B cell (primary cell): ENCODE results near the gene EEF1A2. TPM values are rescaled to one million over a fixed set of nuclear protein-coding genes. Genes with fewer than 3 reads are reported as not detected.

Experiments
- ATAC-seq: fragments of 200-7000 bp; cut with Tn5 transposase; one replicate; pipeline ENCODE4 v1.10.0; 2021; ENCODE audit warnings: low read depth, mild to moderate bottlenecking, moderate number of reproducible peaks, moderate library complexity
- CTCF ChIA-PET: fragments of 350-600 bp; sonication (Branson Sonifier 250); formaldehyde crosslinking; loops from one replicate; lab custom pipeline; 2021; ENCODE audit warnings: antibody characterized with exemption, inconsistent platforms; lab: Charles Lee
- POLR2A ChIA-PET: fragments of 350-600 bp; sonication (Branson Sonifier 250); formaldehyde crosslinking; loops from one replicate; lab custom pipeline; 2021; ENCODE audit warnings: antibody characterized with exemption; lab: Charles Lee
- DNase-seq: peaks from one replicate; pipeline ENCODE4 v3.0.0; 2013
- H2AFZ ChIP-seq: 2 replicates; pipeline ENCODE4 v1.6.1; 2012; ENCODE audit warnings: mild to moderate bottlenecking, low read depth, low read length; ENCODE audit not compliant: insufficient read depth, poor library complexity, severe bottlenecking
- H3K27ac ChIP-seq, 2 donors: 1 replicate in 1 of 2; 2 replicates in 1 of 2; pipeline ENCODE4 v1.5.1; 2012 to 2013; ENCODE audit warnings: low read length in 2 of 2, mild to moderate bottlenecking in 2 of 2, moderate library complexity in 1 of 2
- H3K27me3 ChIP-seq, 4 experiments: fragments of 200-600 bp in 1 of 4; sonication (generic) in 1 of 4; replicated peaks in 1 of 4; 1 replicate in 2 of 4; 2 replicates in 2 of 4; pipeline versions ENCODE4 v1.6.1 to v1.7.0; 2013 to 2016; ENCODE audit warnings: low read length in 3 of 4, mild to moderate bottlenecking in 2 of 4, mixed read lengths in 1 of 4, moderate library complexity in 1 of 4; ENCODE audit not compliant: insufficient read depth in 4 of 4, control insufficient read depth in 3 of 4; ENCODE audit errors: control extremely low read depth in 1 of 4
- H3K36me3 ChIP-seq, 2 experiments: replicated peaks in 1 of 2; 1 replicate in 1 of 2; 2 replicates in 1 of 2; pipeline versions ENCODE4 v1.6.1 to v1.7.1; 2013; ENCODE audit warnings: low read length in 1 of 2; ENCODE audit not compliant: insufficient read depth in 2 of 2, control insufficient read depth in 1 of 2; ENCODE audit errors: control extremely low read depth in 1 of 2, extremely low read depth in 1 of 2
- H3K4me1 ChIP-seq, 2 donors: fragments of 200-600 bp in 1 of 2; sonication (generic) in 1 of 2; 1 replicate in 1 of 2; 2 replicates in 1 of 2; pipeline versions ENCODE4 v1.5.1 to v1.6.1; 2013 to 2017; ENCODE audit warnings: low read length in 2 of 2; ENCODE audit not compliant: control insufficient read depth in 2 of 2, insufficient read depth in 2 of 2
- H3K4me2 ChIP-seq: replicated peaks from 2 replicates; pipeline ENCODE3; 2012; ENCODE audit warnings: mild to moderate bottlenecking, low read depth, low read length; ENCODE audit not compliant: poor library complexity, severe bottlenecking
- H3K4me3 ChIP-seq, 5 experiments: fragments of 200-600 bp in 1 of 5; sonication (generic) in 1 of 5; 1 replicate in 3 of 5; 2 replicates in 2 of 5; pipeline versions ENCODE4 v1.5.1 to v1.7.0; 2011 to 2016; ENCODE audit warnings: low read length in 4 of 5, mild to moderate bottlenecking in 4 of 5, low read depth in 2 of 5, control low read depth in 1 of 5, moderate library complexity in 1 of 5; ENCODE audit not compliant: insufficient read depth in 1 of 5; ENCODE audit errors: control extremely low read depth in 1 of 5, extremely low read depth in 1 of 5
- H3K79me2 ChIP-seq: fragments of 200-600 bp; sonication (generic); one replicate; pipeline ENCODE4 v1.6.0; 2016; ENCODE audit warnings: low read length; ENCODE audit not compliant: control insufficient read depth, insufficient read depth
- H3K9ac ChIP-seq: fragments of 200-600 bp; sonication (generic); 2 replicates; pipeline ENCODE4 v1.6.1; 2017; ENCODE audit warnings: mild to moderate bottlenecking, low read length, moderate library complexity
- H3K9me3 ChIP-seq, 3 donors: one replicate each; pipeline versions ENCODE4 v1.6.1 to v1.7.1; 2013; ENCODE audit warnings: low read length in 2 of 3; ENCODE audit not compliant: control insufficient read depth in 2 of 3, insufficient read depth in 1 of 3; ENCODE audit errors: control extremely low read depth in 1 of 3
- H4K20me1 ChIP-seq: 2 replicates; pipeline ENCODE4 v1.6.0; 2012; ENCODE audit warnings: mild to moderate bottlenecking, low read length; ENCODE audit not compliant: insufficient read depth, control insufficient read depth, poor library complexity, severe bottlenecking
- H3K27ac Mint-ChIP-seq: one replicate; pipeline ENCODE4 v1.8.0; 2021; ENCODE audit warnings: mixed read lengths
- H3K27me3 Mint-ChIP-seq: one replicate; pipeline ENCODE4 v1.8.0; 2021; ENCODE audit warnings: mixed read lengths
- H3K4me1 Mint-ChIP-seq: one replicate; pipeline ENCODE4 v1.8.0; 2021; ENCODE audit warnings: mixed read lengths
- H3K4me3 Mint-ChIP-seq: one replicate; pipeline ENCODE4 v1.8.0; 2021; ENCODE audit warnings: mixed read lengths
- H3K9me3 Mint-ChIP-seq: one replicate; pipeline ENCODE4 v1.8.0; 2022; ENCODE audit warnings: mixed read lengths; ENCODE audit not compliant: insufficient read depth
- CTCF ChIP-seq: fragments of 200-600 bp; IDR thresholded peaks from one replicate; pipeline ENCODE4 v1.8.0; 2022; ENCODE audit warnings: antibody characterized with exemption, mild to moderate bottlenecking
- EZH2 ChIP-seq: IDR thresholded peaks from 2 replicates; pipeline ENCODE4 v1.6.1; 2012; ENCODE audit warnings: borderline replicate concordance, low read depth, mild to moderate bottlenecking, moderate library complexity, low read length; ENCODE audit not compliant: insufficient read depth, poor library complexity, severe bottlenecking
- WGBS: methylation state at CpG from one replicate; pipeline ENCODE4 v1.1.5; 2013; ENCODE audit warnings: missing lambda C conversion rate; ENCODE audit not compliant: insufficient coverage; 5-methylcytosine and 5-hydroxymethylcytosine counted together
- intact Hi-C: fragments of 100-400 bp; cut with micrococcal nuclease; formaldehyde crosslinking; loops from one replicate; pipeline ENCODE4 v1.10.0; 2022
- polyA plus RNA-seq: library from polyadenylated mRNA; depleted of rRNA; stranded (reverse); fragments of >200 nt; gene quantifications from 2 replicates; pipeline ENCODE4 v1.2.3, GENCODE V29; 2012
- total RNA-seq, 2 donors: library from RNA; stranded (reverse); fragments of 120-200 nt in 1 of 2; gene quantifications; 1 replicate in 1 of 2; 2 replicates in 1 of 2; pipeline versions ENCODE4 v1.2.3 to v1.2.4, GENCODE V29; 2013 to 2022

EEF1A2 gene
- total and polyA plus RNA-seq, 2 donors (not counting 1 experiment from before 2014, with no cell fraction given), result 2.2 to 2.9 TPM

- no peak overlapping the region for H3K4me2 ChIP-seq
- no peak overlapping the region for H3K4me3 ChIP-seq
- peaks cover 0 to 3% (median 0%) of the 10 kb centered on the region in 3 donors for H3K9me3 ChIP-seq
- no peak overlapping the region for H3K4me3 Mint-ChIP-seq
- no peaks in the 10 kb centered on the region for H3K4me1 Mint-ChIP-seq
- H3K27me3 ChIP-seq, result peaks cover 0 to 19% (median under 1%) of the 10 kb centered on the region in 4 experiments
- H3K27me3 Mint-ChIP-seq, result peaks cover 46% of the 10 kb centered on the region
- TF ChIP-seq CTCF (no peak), EZH2 (no peak)
- H2AFZ ChIP-seq, result no peak overlapping the region
- no peaks in the 10 kb centered on the region for H4K20me1 ChIP-seq
- CTCF ChIA-PET, result no interaction called here
- H3K9ac ChIP-seq, result no peak overlapping the region
- H3K9me3 Mint-ChIP-seq, result no peaks in the 10 kb centered on the region
- 81% methylated on average over 56 of the region's 56 CpGs for WGBS
- DNase-seq (no peak), ATAC-seq (no peak)
- no peak overlapping the region for H3K27ac Mint-ChIP-seq
- H3K36me3 ChIP-seq, result no peaks in the 10 kb centered on the region
- intact Hi-C loops, result no loop called here
- no peak overlapping the region for H3K27ac ChIP-seq
- H3K79me2 ChIP-seq, result no peaks in the 10 kb centered on the region
- POLR2A ChIA-PET, result no interaction called here
- H3K4me1 ChIP-seq, result no peaks in the 10 kb centered on the region
Measured at GRCh38 chr20:63465380-63466249, 33.3 kb downstream of the EEF1A2 start.

- Histone ChIP-seq H3K79me2 (no peaks in the 10 kb centered on the region), H3K4me2 (no peak overlapping the region), H4K20me1 (no peaks in the 10 kb centered on the region), H3K27ac (no peak overlapping the region), H3K4me3 (no peak overlapping the region), H3K27me3 (peaks cover 0 to 5% (median 0%) of the 10 kb centered on the region in 4 experiments), H3K9ac (no peak overlapping the region), H3K4me1 (no peaks in the 10 kb centered on the region), H2AFZ (no peak overlapping the region), H3K36me3 (no peaks in the 10 kb centered on the region), H3K9me3 (peaks cover 0 to 3% (median 0%) of the 10 kb centered on the region in 3 donors)
- no peaks in the 10 kb centered on the region for H3K9me3 Mint-ChIP-seq
- no peak overlapping the region for H3K27ac Mint-ChIP-seq
- CTCF ChIA-PET, result no interaction called here
- H3K4me1 Mint-ChIP-seq, result no peaks in the 10 kb centered on the region
- POLR2A ChIA-PET, result no interaction called here
- DNase-seq, result no peak
- H3K4me3 Mint-ChIP-seq, result no peak overlapping the region
- WGBS, result 72% methylated on average over 8 of the region's 12 CpGs
- intact Hi-C loops, result no loop called here
- no peak for ATAC-seq
- peaks cover 40% of the 10 kb centered on the region for H3K27me3 Mint-ChIP-seq
- TF ChIP-seq CTCF (no peak), EZH2 (no peak)
Measured at GRCh38 chr20:63464289-63464635, 34.6 kb downstream of the EEF1A2 start.
